Peyer's patch (tissue), 4 donors: ENCODE results near the gene DNM3.

Source experiments
- POLR2A ChIP-seq, 2 donors: fragments of 450-650 bp; IDR thresholded peaks; one replicate each; pipeline ENCODE4 v1.5.1; 2017; ENCODE audit warnings: antibody characterized with exemption in 2 of 2, mild to moderate bottlenecking in 2 of 2, moderate library complexity in 2 of 2
- TF ChIP-seq, protein P1 (sequence below), 6 experiments: fragments of 450-650 bp in 4 of 6; fragments of 200-600 bp in 2 of 6; sonication (generic) in 1 of 6; IDR thresholded peaks; one replicate each; pipeline ENCODE4 v1.5.1; 2017 to 2019; ENCODE audit warnings: antibody characterized with exemption in 6 of 6, mild to moderate bottlenecking in 3 of 6, moderate library complexity in 1 of 6

DNA sequence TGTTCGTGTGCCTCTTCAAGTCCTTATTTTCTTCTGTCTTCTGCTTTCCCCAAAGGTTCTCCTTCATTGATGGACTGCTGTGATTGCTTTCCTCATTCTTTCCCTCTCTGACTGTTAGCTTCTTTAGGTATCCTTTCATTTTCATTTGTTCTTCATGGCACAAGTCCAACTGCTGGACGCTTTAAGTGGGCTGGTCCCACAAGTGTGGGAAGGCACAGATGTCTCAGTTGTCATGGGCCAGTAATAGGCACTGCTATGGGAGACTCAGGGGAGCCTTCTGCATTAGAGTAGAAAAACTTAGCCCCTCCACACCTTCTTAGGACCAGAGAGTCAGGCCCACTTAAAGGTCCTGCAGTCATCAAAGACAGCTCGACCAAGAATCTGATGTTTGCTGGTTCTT, 456.8 kb downstream of the DNM3 start:
- TF ChIP-seq, protein P1, sequence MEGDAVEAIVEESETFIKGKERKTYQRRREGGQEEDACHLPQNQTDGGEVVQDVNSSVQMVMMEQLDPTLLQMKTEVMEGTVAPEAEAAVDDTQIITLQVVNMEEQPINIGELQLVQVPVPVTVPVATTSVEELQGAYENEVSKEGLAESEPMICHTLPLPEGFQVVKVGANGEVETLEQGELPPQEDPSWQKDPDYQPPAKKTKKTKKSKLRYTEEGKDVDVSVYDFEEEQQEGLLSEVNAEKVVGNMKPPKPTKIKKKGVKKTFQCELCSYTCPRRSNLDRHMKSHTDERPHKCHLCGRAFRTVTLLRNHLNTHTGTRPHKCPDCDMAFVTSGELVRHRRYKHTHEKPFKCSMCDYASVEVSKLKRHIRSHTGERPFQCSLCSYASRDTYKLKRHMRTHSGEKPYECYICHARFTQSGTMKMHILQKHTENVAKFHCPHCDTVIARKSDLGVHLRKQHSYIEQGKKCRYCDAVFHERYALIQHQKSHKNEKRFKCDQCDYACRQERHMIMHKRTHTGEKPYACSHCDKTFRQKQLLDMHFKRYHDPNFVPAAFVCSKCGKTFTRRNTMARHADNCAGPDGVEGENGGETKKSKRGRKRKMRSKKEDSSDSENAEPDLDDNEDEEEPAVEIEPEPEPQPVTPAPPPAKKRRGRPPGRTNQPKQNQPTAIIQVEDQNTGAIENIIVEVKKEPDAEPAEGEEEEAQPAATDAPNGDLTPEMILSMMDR (IDR thresholded peaks at IDR 0.05) = no peak
- TF ChIP-seq POLR2A (IDR thresholded peaks at IDR 0.05) = no peak
